UCSD-AML1 (cell line): ENCODE results near the gene SLC4A8.
"Not testable (repeated sequence)": the region's sequence is repeated elsewhere in the genome, so short reads cannot be mapped to it uniquely, and the experiment has no call there.

Experiments used
- DNase-seq: peaks from one replicate; lab custom pipeline; 2025; ENCODE audit not compliant: unreplicated experiment; lab: John Stamatoyannopoulos, UW

Gene SLC4A8

DNA sequence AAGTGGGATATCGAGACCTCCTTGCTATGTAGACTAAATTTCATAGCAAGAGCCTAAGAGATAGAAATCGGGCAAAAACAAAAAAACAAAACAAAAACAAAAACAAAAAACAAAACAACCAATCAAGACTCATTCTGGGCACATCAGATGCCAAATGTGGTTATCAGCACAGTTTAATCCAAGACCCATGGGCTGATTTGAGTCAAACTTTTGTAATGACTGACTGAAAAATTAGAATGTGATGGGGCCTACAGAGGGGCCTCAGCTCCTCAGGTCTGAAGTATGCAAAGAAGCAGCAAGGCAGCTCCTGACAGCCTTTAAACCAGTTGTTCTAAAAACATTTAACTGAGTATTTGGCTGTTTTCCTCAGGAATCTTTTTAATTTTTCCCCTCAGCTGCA lies 49.3 kb downstream of the SLC4A8 start:
- no peak for DNase-seq

DNA sequence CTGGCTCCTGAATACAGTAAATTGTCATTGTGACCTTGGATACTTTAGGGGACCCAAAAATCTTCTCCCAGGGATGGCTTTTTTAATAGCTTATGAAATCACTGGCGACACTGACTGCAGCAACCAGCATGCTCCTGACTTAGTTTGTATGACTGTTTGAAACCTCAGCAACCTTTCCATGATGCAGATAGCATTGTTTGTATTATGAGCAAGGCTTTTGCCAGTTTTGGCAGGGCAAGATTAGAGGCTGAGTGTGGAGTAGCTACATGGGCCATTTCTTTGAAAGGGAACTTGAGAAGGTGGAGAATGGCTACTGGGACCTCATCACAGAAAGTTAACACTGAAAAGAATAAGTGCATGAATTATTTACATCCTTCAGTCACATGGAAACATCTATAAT lies 50.9 kb downstream of the SLC4A8 start:
- no peak for DNase-seq

DNA sequence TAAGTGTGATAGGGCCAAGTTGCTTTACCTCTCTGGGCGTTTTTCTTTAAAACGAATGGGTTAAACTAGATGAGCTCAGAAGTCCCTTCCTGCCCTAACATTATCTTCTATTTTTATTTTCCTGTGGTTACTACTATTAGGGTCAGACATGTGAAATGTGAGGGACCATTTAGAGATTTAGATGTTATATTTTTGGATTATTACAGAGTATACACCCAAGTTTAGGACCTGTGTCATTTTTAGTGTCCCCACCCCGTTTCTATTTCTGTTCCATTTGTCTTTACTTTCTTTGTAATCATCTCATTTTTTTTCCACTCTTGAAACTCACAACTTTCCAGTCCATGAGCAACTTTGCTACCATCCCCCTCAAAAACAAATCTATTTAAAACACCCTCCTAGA lies 56.3 kb downstream of the SLC4A8 start:
- no peak for DNase-seq

DNA sequence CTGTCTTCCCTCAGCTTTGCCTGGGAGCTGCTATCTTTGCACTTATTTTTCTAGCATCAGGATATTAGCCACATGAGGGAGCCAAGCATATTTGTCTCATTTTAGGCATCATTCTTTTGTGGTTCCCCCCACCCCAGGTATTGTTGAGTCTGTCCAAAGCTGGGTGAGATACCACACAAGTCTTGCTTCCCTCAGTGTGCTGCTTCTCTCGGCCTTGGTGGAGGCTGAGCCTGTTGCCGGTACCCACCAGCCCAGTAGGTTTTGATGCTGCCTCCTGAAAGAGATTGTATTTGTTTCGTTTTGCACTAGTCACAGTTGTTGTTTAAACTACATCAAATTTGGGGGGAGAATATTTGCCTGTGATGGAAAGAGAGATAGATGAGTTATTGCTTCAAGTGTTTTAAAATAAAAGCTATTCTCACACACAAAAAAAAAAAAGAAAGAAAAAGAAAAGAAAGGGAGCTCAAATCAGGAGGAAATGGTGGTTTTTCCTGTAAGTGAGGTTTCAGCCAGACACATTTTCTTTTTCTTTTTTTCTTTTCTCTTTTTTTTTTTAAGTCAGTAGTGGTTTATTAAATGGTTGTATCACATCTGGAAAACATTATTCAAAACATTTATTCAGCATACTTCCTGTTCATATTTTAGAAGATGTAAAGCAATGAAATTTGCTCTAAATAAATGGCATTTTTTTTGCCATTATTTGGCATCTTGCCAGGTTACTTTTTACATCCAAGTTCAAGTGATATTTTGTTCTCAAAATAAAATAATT lies 58.5 kb downstream of the SLC4A8 start:
- DNase-seq: no peak

DNA sequence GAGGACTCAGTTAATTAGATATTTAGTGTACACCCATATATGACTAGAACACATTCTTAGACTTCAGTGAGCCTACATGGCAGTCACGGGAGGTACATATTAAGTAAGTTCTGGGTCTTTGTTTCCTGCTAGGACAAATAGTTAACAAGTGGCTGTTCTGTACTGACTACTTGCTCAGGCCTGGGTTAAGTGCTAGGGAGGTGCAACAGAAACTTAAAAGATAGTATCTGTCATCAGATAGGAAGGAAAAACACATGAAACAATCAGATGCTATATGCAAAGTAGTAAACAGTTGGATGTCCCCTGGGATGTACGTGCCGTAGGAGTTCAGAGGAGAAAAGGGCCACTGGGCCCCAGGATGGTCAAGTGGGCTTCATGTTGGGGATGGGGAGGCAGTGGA lies 59.5 kb downstream of the SLC4A8 start:
- no peak for DNase-seq

DNA sequence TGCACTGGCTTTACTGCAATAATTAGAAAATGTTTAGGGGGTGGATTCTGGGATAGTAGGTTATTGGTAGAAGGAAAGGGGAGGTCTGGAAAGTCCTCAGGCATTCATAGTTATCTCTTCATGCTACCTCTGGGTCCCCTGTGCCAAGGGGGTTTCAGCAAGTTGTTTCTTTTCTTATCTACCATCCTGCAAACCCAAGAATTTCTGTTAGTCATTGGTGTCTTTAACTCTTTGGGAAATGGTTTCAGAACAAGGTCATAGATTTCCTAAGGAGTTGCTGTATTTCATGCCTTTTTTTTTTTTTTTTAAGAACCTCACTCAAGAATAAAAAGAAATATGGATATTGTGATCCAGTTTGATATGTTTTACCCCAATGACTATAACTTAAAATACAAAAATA lies 63.6 kb downstream of the SLC4A8 start:
- no peak for DNase-seq

DNA sequence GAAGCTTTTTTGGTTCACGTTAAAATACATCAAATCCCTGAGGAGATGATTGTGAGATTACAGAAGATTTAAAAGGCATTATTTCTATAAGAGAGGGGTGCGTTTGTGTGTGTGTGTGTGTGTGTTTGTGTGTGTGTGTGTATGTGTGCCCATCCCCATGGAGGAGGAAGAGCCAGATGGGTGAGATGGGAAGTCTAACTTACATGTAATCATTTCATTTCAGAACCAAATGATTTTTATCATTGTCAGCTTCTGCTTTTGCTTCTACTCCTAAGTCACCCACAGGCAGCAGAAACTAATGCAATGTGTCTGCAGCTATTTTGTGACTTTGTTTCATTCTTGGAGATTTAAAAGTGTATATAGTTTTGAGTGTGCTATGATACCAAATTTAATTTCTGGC lies 68.7 kb downstream of the SLC4A8 start:
- DNase-seq: no peak

DNA sequence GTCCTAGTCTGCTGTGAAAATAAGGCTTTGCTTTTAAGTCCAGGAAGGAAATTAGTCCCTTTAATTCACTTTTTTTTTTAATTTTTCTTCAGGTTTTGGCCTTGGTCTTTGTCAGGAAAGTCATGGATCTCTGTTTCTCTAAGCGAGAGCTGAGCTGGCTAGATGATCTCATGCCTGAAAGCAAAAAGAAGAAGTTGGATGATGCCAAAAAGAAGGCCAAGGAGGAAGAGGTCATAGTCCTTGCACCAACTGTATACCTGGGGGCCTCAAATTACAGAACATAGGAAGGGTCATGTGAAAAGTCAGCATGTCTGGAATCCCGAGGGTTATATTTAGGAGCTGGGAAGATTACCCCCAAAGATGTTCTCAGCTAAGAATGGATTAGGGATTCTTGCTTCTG lies 72.3 kb downstream of the SLC4A8 start:
- no peak for DNase-seq

DNA sequence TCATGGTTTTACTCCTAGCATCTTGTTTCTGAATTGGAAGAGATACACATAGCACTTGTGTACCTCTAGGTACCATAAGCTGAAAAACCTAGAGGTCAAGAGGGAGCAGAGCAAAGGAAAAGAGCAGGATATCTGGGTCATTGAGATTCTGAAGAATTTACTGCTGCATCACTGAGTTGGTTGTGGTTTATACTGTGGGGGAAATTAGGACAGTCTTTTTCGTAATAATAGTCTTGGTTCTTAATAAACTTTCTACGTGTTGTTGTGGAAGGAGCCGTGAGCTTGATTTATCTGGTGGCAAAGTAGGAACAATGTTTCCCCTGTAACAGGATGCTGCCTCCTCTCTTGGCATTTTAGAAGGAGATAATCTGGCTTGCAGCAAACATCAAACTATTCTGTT lies 80.2 kb downstream of the SLC4A8 start:
- no peak for DNase-seq

DNA sequence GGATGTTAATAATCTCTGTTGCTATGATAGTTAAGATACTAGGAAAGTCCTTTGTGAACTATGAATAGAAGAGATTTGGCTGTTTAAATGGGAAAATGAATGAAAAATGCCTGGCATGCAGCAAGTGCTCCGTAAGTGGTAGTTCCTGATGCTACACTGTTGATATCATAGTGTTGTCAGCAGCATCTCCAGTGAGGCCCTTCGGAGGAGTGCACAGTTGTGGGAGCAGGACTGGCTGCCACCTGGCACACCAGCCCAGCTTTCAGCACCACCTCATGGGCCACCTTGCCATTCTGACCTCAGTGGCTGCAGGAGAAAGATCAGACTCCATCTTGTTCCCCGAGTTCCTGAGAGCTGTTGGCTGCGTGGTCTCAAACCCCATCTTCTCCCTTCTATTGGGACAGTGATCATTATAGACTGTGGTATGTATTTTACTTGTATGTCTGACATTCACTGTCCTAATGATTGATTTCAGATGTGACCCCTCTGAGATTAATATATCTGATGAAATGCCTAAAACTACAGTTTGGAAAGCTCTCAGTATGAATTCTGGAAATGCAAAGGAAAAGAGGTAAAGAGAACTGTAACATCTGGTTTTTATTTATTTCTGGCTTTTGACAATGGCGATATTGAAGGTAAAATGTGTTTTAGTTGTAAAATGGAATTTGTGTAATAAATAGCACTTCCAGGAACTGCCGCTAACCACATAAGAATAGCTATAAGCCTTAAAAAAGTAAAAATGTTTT lies 80.9 kb downstream of the SLC4A8 start:
- DNase-seq: no peak

DNA sequence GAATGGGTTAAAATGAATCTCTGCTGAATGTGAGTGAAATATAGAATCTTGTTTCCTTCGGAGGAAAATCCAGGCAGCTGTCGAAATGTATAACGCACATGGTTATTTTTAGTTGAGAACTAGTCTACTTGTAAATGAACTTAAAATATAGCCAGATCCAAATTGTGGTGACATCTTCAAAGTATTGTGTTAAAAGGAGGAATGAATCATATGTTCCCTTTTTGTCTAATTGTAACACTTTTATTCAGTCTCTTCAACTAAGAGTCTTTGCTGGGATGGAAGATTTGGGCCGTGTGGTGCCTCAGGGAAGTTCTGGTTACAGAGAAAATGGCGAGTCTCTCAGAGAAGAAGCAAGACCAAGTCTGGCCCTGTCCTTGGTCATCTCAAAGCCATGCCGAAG lies 82.5 kb downstream of the SLC4A8 start:
- no peak for DNase-seq

DNA sequence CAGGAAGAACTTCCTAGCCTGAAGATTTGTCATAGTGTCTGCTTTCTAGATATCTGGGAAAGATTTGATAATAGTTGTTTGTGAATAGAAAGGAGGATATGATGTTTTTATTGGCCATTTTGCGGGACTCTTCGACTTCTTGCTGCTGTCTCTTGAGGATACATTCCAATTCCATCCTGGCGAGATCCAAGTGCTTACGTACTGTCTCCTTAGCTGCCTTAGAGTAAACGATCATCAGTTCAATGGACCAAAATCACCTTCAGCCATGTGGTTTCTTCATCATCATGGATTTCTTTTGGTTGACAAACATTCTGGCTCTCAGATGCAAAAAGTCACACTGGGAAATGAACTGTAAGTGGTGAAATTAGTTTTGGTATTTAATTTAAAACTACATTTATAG lies 83.7 kb downstream of the SLC4A8 start:
- DNase-seq: no peak

DNA sequence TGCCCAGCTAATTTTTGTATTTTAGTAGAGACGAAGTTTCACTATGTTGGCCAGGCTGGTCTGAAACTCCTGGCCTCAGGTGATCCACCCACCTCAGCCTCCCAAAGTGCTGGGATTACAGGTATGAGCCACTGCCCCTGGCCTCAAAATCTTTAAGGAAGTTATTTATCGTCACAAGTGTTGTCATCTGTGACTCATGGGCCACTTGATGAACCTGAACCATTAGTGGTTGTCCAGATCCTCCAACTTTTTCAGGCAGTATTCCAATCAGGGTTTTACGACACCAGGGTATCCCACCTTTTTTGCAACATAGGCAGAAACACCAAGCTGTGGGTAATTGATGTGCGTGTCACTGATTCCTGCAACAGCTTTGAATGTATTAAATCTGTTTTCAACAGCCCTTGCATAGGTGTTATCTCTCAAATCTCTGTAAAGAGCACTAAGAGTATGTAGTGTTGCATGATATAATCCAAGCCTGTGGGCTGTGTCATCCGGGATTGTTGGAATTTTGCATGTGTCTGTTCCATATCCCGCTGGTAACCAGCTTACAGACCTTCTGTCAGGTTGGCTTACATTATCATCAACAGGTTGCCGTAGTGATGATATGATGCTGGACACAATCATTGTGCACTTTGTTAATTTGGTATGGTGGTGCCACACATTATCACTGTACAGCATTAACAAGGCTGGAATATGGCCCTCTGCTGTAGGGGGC lies 87.1 kb downstream of the SLC4A8 start:
- DNase-seq: no peak

DNA sequence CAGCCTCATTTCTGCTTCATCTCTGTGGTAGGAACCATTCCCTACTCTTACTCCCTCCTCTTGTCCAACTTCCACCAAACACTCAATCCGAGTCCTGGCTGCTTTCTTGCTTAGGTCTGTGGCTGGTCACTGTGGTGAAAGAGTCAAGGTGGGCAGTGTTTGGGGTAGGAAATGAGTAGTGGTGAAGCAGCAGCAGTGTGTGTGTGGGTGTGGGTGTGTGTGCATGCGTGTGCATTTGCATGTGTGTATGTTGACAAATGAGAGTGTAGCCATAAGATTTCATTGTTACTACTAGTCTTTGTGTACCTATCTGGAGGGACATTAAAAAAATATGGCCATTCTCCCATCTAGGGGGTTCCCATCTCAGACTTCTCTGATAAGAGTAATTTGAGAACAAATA lies 87.8 kb downstream of the SLC4A8 start:
- DNase-seq: no peak

DNA sequence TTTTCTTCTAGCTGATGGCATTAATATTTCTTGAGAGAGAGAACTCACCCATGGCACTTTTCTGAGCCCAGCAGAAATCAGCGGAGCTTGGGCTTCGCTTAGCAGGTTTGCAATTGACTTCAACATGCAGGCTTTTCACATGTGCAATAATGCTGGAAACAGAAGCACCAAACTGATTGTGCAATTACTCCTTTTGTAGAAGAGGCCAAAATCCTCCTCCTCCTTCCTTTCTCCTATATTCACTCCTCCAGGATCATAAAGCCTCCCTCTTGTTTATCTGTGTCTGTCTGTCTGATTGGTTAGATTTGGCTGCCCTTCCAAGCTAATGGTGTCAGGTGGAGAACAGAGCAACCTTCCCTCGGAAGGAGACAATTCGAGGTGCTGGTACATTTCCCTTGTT lies 90.4 kb downstream of the SLC4A8 start:
- not testable (repeated sequence) for DNase-seq

DNA sequence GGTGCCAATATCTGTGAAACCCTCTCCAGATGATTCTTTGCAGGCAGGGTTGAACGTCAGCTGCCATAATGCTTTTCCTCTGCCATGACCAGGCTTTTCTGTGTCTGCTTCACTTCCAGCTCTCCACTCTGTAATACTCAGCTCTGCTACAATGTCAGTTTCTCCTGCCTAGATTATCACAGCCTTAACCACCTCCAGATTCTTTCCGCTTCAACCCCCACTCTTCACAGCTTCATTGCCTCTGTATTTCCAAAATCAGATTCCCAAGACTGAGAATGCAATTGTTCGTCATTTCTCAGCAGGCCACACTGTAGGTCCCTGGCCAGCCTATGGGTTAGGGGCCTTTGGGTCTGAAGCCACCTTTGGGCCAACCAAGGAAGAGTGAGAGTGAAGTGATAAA lies 92.7 kb downstream of the SLC4A8 start:
- DNase-seq: no peak

DNA sequence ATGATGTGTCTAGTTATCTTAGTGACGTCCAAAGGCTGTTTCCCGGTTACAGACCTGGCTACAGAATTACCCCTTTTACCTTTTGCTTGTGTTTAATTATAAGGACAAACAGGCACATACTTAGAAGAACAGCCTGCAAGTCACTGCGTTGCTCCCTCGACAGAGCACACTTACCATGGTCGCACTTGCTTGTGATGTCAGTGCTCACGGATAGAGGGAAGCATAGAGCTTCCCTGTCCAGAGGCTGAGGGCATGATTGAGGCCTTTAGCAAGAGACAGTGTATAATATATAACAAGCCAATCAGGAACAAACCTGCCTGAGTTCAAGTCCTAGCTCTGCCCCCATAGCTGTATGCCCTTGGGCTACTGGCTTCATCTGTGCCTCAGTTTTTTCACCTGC lies 93.2 kb downstream of the SLC4A8 start:
- DNase-seq: no peak

DNA sequence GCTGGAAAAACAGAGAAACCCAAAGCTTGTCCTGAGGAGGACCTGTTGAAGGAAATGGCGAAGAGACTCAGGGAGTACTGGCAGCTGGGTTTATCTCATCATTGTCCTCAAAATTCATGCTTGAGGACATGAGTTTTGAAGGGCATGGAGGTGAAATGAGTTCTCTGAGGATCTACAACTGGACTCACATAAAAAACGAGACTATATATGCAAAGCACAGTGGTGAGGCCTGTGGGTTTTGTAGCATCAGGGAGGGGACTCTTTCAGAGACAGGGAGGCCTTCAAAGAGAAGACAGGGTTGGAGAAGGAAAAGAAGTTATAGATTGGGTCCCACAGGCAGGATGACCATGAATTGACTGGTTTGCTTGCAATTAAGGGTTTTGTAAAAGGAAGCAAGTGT lies 95.1 kb downstream of the SLC4A8 start:
- DNase-seq: no peak

DNA sequence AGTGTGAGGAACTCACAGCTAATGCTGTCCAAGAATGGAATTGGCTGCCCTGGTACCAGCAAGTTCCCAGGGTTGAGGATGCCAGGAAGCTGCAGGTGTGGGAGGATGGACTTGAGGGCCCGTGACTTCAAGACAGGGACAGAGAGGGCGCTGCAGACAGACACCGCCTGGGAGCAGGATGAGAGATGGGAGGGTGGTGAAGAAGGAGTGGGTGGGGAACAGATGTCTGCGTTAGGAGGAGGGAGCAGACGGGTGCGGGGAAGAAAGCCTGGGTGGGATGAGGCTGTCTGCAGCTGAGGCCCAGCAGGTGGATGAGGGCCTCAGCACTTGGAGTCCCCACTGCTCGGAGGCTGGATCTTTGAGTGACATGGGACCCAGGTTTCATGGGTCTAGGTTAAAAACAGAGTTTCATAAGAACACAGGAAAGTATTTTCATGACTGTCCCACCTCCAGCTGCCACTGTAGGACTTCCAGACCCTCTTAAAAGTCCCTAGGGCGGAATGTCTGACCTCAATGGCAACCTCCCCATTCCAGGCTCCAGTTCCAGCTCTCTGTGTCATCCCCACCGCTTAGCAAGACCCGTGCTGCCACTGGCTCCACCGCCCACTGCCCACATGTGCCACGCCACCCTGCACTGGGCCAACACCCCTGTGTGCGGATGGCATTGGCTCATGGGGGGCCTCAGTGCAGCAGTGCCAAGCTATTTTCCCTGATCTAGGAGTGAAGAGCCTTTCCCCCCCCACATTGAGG lies 96.1 kb downstream of the SLC4A8 start:
- DNase-seq: no peak

DNA sequence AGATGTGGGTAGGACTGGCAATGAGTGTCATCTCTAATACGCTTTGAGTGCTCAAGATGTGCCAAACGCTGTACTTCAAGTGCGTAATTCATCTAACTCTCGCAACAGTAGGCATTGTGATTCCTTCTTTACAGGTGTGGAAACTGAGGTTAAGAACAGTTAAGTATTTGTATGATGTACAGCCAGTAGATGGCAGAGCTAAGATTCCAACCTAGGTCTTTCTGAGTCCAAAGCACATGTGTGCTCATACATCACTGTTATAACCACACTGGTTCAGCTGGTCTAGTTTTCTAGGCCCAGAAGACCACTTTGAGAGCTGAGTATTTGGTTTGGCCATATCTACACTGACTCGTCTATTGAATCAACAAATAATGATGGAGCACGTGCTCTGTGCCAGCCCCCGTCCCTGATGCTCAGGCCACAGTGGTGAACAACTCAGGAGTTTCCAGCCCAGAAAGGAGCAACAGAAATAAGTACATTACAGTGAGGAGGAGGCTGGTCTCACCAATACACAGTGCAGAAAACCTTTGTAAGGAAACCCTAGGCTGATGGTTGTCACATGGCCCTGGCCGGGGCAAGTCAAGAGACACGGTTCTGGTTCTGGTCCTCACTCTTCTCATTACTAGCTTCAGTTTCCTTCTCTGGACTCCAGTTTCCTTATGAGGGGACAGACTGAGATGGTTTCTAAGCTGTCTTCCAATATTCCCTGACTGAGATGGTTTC lies 97.1 kb downstream of the SLC4A8 start:
- no peak for DNase-seq

DNA sequence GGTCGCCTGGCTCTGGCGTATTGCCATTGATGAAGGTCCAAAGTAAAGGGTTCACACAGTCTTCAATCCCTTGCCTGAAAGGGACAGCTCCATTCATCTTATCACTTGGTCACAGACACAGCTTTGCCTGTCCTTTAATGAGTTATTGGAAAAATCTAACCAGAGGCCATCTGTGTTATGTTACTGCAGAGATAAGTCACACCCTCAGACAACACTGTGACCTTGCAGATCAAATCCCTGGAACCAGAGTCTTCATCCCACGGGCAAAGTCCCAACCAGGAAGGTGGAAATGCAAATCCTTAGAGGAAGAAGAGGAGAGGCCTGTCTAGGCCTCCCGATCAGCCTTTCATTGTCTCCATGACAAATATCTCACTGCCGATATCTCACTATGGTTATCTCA lies 98.1 kb downstream of the SLC4A8 start:
- DNase-seq: no peak
